Common myeloid progenitor, CD34-positive (primary cell): ENCODE data around the gene RSAD1.

ENCODE experiments used
- CTCF ChIA-PET: fragments of 350-600 bp; sonication (Branson Sonifier 250); formaldehyde crosslinking; loops from one replicate; lab custom pipeline; 2021; ENCODE audit warnings: antibody characterized with exemption; lab: Charles Lee
- POLR2A ChIA-PET: fragments of 350-600 bp; sonication (Branson Sonifier 250); formaldehyde crosslinking; loops from one replicate; lab custom pipeline; 2021; ENCODE audit warnings: antibody characterized with exemption; lab: Charles Lee
- DNase-seq, 3 donors: peaks; one replicate each; pipeline versions ENCODE4 v3.0.0 to v3.0.0-alpha.2; 2013
- H3K27ac ChIP-seq, 2 experiments: 1 replicate in 1 of 2; 2 replicates in 1 of 2; pipeline ENCODE4 v1.7.0; 2013; ENCODE audit warnings: inconsistent platforms in 2 of 2, low read length in 2 of 2, mild to moderate bottlenecking in 2 of 2, low read depth in 1 of 2, moderate library complexity in 1 of 2; ENCODE audit not compliant: severe bottlenecking in 2 of 2, insufficient read depth in 1 of 2, poor library complexity in 1 of 2
- H3K27me3 ChIP-seq, 5 experiments: replicated peaks in 2 of 5; 1 replicate in 3 of 5; 2 replicates in 2 of 5; pipeline versions ENCODE4 v1.6.1 to v1.7.0; 2013; ENCODE audit warnings: low read length in 4 of 5, mild to moderate bottlenecking in 2 of 5, moderate library complexity in 2 of 5, inconsistent platforms in 1 of 5; ENCODE audit not compliant: insufficient read depth in 5 of 5, control insufficient read depth in 4 of 5
- H3K36me3 ChIP-seq, 4 experiments: 1 replicate in 2 of 4; 2 replicates in 2 of 4; pipeline versions ENCODE4 v1.6.1 to v1.7.0; 2013; ENCODE audit warnings: low read length in 3 of 4, control low read depth in 1 of 4, mild to moderate bottlenecking in 1 of 4; ENCODE audit not compliant: control insufficient read depth in 4 of 4, insufficient read depth in 4 of 4
- H3K4me1 ChIP-seq, 4 experiments: 1 replicate in 3 of 4; 2 replicates in 1 of 4; pipeline versions ENCODE4 v1.6.1 to v1.7.1; 2013; ENCODE audit warnings: low read length in 3 of 4, mild to moderate bottlenecking in 3 of 4, control low read depth in 1 of 4, inconsistent platforms in 1 of 4, moderate library complexity in 1 of 4; ENCODE audit not compliant: control insufficient read depth in 4 of 4, insufficient read depth in 4 of 4; ENCODE audit errors: control extremely low read depth in 1 of 4
- H3K4me3 ChIP-seq, 7 experiments: 1 replicate in 4 of 7; 2 replicates in 3 of 7; pipeline versions ENCODE4 v1.5.1 to v1.7.0; 2013; ENCODE audit warnings: mild to moderate bottlenecking in 7 of 7, low read length in 6 of 7, moderate library complexity in 6 of 7, inconsistent platforms in 2 of 7, low read depth in 2 of 7, control low read depth in 1 of 7; ENCODE audit not compliant: insufficient read depth in 4 of 7, control insufficient read depth in 1 of 7; ENCODE audit errors: extremely low read depth in 1 of 7
- H3K9me3 ChIP-seq, 5 experiments: 1 replicate in 4 of 5; 2 replicates in 1 of 5; pipeline versions ENCODE4 v1.6.1 to v1.7.1; 2013; ENCODE audit warnings: low read length in 4 of 5, mild to moderate bottlenecking in 2 of 5, inconsistent platforms in 1 of 5, low read depth in 1 of 5, moderate library complexity in 1 of 5; ENCODE audit not compliant: control insufficient read depth in 4 of 5, insufficient read depth in 2 of 5; ENCODE audit errors: control extremely low read depth in 1 of 5
- WGBS: methylation state at CpG from one replicate; pipeline ENCODE4 v1.1.5; 2013; ENCODE audit not compliant: insufficient coverage; 5-methylcytosine and 5-hydroxymethylcytosine counted together

RSAD1 gene

GRCh38 chr17:50440172-50440837 lies 38.4 kb upstream of the RSAD1 start:
- 94% methylated on average over 4 of the region's 4 CpGs for WGBS
- Histone ChIP-seq H3K9me3 (no peaks in the 10 kb centered on the region), H3K27me3 (no peaks in the 10 kb centered on the region), H3K27ac (no peak overlapping the region), H3K36me3 (peaks cover 0 to 7% (median 3%) of the 10 kb centered on the region in 4 experiments), H3K4me1 (no peaks in the 10 kb centered on the region), H3K4me3 (no peak overlapping the region)
- ChIA-PET CTCF (no interaction called here), POLR2A (no interaction called here)
- DNase-seq, result no peak

- WGBS, result 100% methylated on average over 7 of the region's 10 CpGs
- no peak overlapping the region for H3K4me3 ChIP-seq
- H3K9me3 ChIP-seq, result no peaks in the 10 kb centered on the region
- DNase-seq, result no peak
- peaks cover 0 to 7% (median 2%) of the 10 kb centered on the region in 4 experiments for H3K36me3 ChIP-seq
- ChIA-PET POLR2A (no interaction called here), CTCF (interaction anchor here (1.0 kb wide), 1 partner anchor 11 kb away, joined by 3 read pairs; no protein-coding TSS in a partner anchor)
- no peak overlapping the region for H3K27ac ChIP-seq
- no peaks in the 10 kb centered on the region for H3K27me3 ChIP-seq
- no peaks in the 10 kb centered on the region for H3K4me1 ChIP-seq
Measured at GRCh38 chr17:50440838-50441829, 37.5 kb upstream of the RSAD1 start.

- POLR2A ChIA-PET, result interaction anchor here (0.7 kb wide), 1 partner anchor 52 kb away, joined by 3 read pairs; no protein-coding TSS in a partner anchor
- no peak overlapping the region for H3K4me3 ChIP-seq
- CTCF ChIA-PET, result interaction anchor here (0.9 to 1.2 kb wide), 3 partner anchors 17 to 187 kb away, joined by 3 to 4 read pairs (median 3); partner anchors contain the start of genes ACSF2 and LRRC59
- no peaks in the 10 kb centered on the region for H3K36me3 ChIP-seq
- no peaks in the 10 kb centered on the region for H3K9me3 ChIP-seq
- WGBS, result 90% methylated on average over 3 of the region's 3 CpGs
- no peak overlapping the region for H3K27ac ChIP-seq
- H3K27me3 ChIP-seq, result no peaks in the 10 kb centered on the region
- no peak for DNase-seq
- H3K4me1 ChIP-seq, result no peaks in the 10 kb centered on the region
Measured at GRCh38 chr17:50443505-50443974, 35.1 kb upstream of the RSAD1 start.

- Histone ChIP-seq H3K36me3 (no peaks in the 10 kb centered on the region), H3K27ac (no peak overlapping the region), H3K4me1 (no peaks in the 10 kb centered on the region), H3K9me3 (no peaks in the 10 kb centered on the region), H3K4me3 (no peak overlapping the region), H3K27me3 (no peaks in the 10 kb centered on the region)
- ChIA-PET POLR2A (interaction anchor here (1.1 kb wide), 1 partner anchor 12 kb away, joined by 3 read pairs; no protein-coding TSS in a partner anchor), CTCF (interaction anchor here (0.8 to 1.2 kb wide), 3 partner anchors 14 to 186 kb away, joined by 3 to 4 read pairs (median 3); no protein-coding TSS in a partner anchor)
- DNase-seq, result no peak
- 93% methylated on average over 6 of the region's 6 CpGs for WGBS
Measured at GRCh38 chr17:50444841-50445715, 33.6 kb upstream of the RSAD1 start.

GRCh38 chr17:50445730-50446325 lies 32.8 kb upstream of the RSAD1 start:
- H3K4me1 ChIP-seq, result no peaks in the 10 kb centered on the region
- H3K27me3 ChIP-seq, result no peaks in the 10 kb centered on the region
- no peaks in the 10 kb centered on the region for H3K9me3 ChIP-seq
- CTCF ChIA-PET, result interaction anchor here (0.8 to 1.2 kb wide), 2 partner anchors 15 to 16 kb away, joined by 3 to 4 read pairs; no protein-coding TSS in a partner anchor
- WGBS, result no CpG with 5 or more reads among the region's 1 CpG
- POLR2A ChIA-PET, result interaction anchor here (1.1 kb wide), 1 partner anchor 13 kb away, joined by 3 read pairs; no protein-coding TSS in a partner anchor
- no peak overlapping the region for H3K4me3 ChIP-seq
- H3K36me3 ChIP-seq, result no peaks in the 10 kb centered on the region
- DNase-seq, result no peak
- H3K27ac ChIP-seq, result no peak overlapping the region
